NK-92 treated with Interleukin-12 subunit alpha and Interleukin-12 subunit beta, amount 100 ng/mL, for 24 hours (cell line): Measurements from ENCODE around the gene PIBF1.
"Not testable (repeated sequence)": the region's sequence is repeated elsewhere in the genome, so short reads cannot be mapped to it uniquely, and the experiment has no call there.

ENCODE experiments used
- DNase-seq: peaks from one replicate; lab custom pipeline; 2025; lab: John Stamatoyannopoulos, UW

Gene PIBF1

DNA sequence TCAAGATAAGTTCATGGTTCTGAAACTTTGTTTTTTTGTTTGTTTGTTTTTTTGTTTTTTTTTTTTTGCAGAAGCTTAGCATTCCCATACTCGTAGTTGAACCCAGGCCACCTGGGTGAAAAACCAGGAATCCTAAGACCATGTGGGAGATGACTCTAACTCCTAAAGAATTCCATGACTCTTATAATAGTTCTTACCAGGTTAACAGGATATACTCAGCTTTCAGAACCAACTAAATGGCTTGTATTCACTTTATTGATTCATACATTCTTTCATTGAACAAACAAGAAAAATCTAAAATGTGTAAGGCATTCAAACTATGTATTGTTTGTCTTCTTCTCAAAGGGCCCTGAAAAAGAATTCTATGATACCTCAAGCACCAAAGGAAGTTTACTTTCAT lies 236.4 kb downstream of the PIBF1 start:
- DNase-seq = no peak

DNA sequence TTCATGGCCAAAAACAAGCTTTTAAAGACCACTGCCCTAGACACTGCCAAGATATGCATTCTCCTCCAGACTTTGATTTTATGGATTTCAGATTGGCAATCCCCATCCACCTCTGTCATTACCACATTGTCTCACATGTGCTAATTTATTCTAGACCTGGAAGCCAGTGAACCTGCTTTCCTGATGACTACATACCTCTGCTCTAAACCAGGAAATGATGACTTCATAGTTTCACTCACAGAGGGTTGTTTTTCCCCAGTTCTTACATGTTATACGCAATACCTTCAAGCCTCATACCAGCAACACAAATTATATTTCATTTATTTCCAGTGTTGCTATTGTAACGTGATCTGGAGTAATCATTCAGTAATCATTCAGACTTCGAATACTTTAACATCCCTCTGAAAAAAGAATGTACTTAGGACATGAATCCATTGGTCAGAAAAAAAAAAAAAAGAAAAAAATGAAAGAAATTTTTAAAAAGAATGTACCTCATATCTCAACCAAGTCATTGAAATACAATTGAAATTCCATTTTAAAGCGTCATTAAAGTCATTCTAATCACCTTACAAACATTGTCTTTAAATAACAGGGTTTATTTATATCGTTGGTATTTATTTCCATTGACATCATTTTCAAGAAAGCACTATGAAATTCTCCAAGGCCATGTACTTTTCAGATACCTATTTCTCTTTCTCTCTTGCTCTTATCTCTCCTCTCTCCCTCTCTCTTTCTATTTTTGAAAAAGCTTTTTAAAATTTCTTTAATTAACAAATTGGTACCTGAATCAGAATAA lies 243.5 kb downstream of the PIBF1 start:
- DNase-seq = no peak

DNA sequence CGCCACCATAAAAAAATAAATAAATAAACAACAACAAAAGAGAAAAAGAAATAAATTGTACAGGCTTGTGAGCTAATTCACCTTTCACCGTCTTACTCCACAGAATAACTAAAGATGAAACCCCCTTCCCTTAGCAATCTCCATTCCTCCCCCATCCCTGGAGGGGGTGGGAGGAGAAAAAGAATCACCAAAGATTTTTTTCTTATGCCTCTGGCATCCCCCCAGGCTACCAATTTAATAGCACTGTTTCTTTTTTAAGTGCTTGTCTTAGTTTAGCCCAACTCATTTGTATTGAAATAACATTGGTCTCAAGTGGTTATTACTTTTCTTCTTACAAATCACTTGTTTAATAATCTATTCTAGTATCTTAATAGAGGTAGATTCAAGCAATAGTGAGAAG lies 253.0 kb downstream of the PIBF1 start:
- no peak for DNase-seq

DNA sequence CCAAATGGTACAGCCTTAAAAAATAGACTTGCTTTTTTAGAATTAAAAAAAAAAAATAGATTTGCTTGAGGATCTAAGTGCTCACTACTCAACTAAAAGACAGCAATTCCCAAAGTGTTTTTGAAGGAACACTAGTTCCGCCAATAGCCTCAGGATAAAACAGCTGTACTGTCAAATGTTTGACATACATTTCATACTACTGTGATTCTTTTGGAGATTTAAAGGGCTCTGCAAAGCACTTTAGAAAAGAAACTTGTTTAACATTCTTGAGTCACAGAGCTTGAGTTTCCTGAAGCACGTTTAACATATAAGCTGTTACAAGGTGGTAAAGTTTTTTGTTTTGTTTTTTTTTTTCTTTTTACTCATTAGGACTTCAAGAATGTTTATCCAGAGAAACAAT lies 253.7 kb downstream of the PIBF1 start:
- no peak for DNase-seq

DNA sequence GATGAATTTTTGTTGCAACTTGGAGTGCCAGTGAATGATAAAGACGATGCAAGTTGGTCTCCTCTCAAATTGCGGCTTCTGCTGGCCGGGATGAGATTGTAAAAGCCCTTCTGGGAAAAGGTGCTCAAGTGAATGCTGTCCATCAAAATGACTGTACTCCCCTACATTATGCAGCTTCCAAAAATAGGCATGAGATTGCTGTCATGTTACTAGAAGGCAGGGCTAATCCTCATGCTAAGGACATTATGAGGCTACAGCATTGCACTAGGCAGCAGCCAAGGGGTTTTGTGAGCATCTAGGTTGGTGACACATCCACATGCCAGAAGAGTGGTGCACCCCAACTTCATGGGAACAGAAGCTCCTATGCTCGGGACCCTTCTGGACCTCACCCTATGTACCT lies 254.6 kb downstream of the PIBF1 start:
- no peak for DNase-seq

DNA sequence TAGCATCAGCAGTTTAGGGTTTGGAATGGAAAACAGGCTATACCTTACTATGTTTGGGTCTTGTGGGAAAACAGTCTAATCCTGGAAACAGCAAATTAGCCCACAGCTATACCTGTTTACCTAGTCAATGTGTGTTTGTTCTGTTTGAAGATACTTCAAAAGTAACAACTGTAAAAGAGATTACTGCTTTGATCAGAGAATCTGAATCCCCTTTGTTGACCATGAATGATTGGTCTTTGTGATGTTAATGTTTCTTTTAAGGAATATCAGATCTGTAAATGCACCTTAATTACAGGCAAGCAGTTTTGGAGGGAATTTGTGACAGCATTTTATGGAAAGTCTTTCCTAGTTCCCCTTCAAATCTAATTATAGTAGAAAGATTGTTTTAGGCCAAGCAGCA lies 256.1 kb downstream of the PIBF1 start:
- no peak for DNase-seq

DNA sequence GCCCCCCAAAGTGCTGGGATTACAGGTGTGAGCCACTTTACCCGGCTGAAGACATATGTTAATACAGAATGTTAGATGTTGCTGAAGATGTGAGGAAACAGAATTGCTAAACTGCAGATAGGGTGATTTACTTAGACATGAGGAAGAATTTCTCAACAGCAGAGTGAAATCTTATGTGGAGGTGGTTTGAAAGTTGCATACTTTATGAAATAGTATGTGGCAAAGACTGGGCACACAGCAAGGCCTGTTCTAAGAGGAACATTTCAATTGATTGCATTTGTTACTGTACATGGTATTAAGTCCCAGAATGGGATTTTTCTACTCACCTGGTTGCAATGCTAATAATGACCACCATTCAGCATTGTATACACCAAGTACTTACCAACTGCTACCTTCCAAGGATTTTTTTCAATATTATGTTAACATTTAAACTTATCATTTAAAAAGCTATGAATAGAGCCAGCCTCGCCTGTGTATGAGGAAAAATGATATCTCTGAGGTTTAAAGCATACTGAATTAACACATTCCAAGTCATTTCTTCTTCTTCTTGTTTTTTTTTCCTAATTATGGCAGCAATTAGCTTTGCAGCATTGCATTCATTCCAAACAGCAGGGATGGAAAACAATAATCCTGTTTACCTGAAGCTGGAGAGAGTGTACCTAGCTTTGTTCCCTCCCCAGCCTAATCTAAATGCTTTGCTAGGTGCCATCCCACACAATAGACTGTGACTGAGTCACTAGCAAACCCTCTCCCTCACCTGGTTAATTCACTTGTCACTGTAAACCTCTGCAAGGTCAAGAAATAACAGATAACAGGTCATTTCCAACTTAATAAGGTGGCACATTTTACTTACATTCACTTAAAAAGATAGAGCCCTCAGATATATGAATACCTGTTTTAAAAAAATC lies 257.5 kb downstream of the PIBF1 start:
- DNase-seq = no peak

DNA sequence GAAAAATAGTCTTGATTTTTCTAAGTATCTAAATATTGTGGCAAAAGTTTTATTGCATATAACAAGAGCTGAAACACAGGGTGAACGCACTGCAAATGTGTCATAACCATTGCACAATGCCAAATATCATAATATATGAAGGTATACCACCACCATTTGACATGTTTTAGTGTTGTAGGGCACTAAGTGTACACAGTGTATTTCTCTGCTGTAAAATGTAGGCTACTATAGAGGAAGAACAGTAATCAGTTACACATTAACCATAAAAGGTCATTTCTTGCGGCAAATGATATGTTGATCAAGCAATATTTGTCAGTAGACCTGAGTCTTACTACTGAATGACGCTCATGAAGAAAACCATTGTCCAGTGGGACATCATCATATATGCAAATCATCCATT lies 258.6 kb downstream of the PIBF1 start:
- no peak for DNase-seq

DNA sequence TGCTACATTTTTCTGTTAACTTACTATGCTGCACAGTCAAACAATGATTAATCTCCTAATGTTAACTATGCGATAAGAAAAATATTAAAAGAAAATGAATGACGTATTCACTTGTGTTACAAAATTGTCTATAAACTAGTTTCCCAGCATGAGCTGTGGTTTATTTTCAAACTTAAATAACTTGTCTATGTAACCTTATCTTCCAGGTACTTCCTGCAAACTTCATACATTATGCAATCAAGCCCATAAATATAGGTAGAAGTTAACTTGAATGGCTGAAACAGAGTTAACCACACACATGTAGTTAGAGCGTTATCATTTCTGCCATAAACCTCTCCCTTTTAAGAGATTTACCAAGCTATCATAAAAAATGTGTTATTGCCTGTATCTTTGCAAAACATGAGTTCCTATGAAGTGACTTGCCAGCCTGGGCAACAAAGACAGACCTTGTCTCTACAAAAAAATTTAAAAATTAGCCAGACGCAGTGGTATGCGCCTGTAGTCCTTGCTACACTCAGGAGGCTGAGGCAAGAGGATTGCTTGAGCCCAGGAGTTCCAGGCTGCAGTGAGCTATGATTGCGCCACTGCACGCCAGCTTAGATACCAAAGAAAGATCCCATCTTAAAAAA lies 259.1 kb downstream of the PIBF1 start:
- DNase-seq = no peak

DNA sequence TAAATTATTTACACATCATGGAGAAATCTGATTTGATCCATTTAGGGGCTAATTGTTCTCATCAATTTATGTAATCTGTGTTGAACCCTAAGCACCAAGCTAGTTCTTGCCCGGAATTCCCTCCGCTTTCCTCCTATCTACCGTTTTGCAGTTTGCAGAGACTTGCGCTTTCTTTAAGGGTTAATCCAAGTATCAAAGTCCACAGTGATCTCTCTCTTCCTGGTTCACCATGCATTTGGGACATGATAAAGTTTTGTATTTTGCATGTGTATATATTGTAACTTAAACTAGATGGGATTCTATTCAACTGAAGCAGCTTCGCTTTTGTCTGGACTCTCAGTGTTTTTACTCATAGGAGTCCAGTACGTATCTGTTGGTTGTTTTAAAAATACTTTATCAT lies 263.1 kb downstream of the PIBF1 start:
- no peak for DNase-seq

DNA sequence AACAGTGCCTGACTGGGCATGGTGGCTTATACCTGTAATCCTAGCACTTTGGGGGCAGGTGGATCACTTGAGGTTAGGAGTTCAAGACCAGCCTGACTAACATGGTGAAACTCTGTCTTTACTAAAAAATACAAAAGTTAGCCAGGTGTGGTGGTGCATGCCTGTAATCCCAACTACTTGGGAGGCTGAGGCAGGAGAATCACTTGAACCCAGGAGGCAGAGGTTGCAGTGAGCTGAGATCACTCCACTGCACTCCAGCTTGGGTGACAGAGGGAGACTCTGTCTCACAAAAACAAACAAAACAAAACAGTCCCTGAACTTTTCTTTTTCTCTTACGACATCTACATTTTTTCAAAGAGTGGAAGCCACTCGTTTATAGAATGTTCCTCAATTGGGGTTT lies 266.7 kb downstream of the PIBF1 start:
- DNase-seq = not testable (repeated sequence)

DNA sequence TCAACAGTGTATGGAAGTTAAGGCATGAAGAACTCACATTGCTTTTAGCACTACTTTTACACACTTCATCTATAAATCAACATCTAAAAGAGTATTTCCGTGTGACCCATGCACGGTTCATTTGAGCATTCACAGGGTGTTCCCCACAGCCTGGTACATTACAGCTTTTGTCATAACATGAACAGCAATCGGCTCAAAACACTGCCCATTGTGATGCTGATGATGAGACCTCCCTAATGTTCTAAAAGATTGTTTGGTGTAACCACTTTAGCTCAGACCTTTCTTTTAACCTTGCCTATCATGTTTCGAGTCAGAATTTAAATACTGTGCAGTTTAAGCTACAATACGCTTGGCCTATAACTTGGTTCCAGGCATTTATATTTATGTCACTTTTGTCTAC lies 272.8 kb downstream of the PIBF1 start:
- no peak for DNase-seq

DNA sequence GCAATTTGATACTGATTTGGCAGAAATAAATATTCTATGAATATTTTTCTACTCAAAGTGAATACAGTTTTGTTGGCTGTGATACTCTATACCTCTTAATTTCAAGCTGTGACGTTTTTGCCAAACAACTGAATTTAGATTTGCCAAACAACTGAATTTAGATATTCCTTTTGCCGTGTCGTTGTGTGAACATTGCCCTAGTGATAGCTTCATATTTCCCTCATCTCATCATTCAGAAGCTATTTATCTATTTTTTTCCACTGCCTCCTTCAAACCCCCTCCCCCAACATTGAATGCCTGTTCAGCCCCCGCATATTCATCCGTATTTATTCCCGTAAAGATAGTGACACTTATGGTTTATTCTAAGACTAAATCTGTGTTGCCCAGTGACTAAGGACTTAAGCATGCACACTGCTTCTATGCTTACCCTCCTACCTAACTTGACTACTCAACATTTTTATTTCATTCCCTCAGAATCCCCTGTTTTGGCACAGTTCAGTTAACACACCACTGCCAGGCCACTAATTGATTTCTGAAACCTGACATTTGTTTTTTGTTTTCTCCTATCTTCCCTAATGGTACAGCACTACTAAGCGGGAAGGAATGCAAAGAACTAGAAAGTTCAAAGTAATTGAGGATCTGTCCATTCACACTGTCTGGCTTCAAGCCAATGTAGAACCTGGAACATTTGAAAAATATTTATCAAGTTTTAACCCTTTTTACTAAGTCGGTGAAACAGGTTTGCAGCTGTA lies 274.1 kb downstream of the PIBF1 start:
- DNase-seq = no peak

DNA sequence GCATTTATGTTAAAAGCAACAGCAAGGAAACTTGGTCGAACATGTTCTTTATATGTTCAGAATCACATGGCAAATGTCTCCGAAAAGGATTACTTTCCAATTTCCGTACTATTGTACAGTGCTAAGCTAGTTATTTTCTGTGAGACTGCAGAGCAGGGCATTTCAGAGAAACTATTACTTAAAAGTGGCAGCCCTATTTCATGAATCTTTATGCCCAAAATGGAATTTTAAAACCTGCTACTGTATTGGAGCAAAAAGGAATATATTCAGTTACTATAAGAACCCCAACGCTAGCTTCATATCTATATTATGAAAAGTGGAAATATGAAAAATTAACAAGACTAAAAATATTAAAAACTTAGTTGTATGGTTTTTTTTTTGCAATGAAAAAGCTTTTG lies 274.6 kb downstream of the PIBF1 start:
- DNase-seq = no peak

DNA sequence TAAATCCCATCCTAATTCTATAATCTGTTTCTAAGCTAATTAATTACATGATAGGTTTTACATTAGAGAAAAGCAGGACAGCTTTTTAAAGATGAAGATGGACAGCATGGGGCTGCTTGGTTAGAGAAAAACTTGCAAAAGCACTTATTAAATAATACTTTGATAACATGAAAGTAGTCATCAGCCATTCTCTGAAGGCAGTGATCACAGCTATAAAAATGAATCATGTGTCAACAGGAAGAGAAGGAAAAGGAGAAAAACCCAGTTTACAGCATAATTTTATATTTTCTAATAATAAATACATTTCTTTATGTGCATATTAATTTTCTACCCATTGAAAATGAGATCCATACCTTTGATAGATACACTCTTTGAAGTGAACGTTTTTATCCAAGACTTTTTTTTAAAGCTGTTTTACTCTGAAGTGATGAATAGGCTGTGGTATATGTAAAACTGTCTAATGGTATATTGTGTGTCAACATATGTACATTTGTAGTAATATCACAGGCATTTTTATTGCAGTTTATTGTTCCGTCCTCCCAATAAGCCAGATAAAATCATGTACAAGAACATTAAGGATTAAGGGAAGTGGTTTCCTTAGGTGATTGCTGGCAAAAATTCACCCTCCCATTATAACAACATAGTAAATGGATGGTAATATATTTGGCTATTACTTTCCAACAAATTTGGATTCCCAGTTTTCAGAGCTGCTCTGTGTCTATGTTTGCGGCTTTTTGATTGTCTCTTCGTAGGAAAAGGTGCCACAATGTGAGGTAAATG lies 275.5 kb downstream of the PIBF1 start:
- no peak for DNase-seq

DNA sequence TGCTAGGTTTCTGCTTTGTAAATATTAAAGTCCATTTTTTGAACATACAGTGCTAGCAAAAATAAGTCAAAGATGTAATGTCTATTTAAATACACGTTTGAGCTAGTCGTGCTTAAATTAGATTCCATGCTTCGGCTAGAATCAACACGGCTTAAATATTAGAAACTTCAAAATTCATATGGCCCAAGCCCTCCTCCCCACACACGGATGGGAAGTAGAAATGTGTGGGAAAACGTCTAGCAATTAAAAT lies 276.1 kb downstream of the PIBF1 start:
- DNase-seq = no peak

DNA sequence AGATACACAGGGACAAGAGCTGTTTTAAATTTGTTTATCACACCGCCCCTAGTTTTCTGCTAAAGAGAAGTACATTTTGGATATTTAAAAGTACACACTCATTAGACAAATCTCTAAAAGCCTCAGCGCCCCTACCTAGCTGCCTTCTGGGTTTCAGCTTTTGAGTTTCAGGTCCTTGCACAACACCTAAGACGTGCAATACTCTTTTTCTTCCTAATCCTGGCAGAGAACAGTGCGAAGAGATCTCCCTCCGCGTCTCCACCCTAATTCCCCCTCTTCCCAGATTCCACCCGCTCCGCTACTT lies 276.5 kb downstream of the PIBF1 start:
- DNase-seq = no peak

DNA sequence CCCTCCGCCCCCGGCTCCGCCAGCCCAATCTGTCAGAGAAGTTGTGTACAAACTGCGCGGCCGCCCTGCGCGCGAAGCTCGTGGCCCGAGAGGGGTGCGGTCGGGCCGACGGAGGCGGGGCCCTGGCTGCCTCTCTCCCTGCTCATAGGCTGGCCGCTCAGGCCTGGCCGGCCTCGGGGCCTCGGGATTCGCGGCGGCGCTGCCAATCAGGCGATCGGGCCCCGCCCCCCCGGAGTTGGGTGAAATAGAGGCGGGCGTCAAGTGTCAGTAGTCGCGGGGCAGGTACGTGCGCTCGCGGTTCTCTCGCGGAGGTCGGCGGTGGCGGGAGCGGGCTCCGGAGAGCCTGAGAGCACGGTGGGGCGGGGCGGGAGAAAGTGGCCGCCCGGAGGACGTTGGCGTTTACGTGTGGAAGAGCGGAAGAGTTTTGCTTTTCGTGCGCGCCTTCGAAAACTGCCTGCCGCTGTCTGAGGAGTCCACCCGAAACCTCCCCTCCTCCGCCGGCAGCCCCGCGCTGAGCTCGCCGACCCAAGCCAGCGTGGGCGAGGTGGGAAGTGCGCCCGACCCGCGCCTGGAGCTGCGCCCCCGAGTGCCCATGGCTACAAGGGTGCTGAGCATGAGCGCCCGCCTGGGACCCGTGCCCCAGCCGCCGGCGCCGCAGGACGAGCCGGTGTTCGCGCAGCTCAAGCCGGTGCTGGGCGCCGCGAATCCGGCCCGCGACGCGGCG lies 277.0 kb downstream of the PIBF1 start, which contains the start of gene KLF5:
KLF5 (plus strand) TSS at position 270 of the 724 bp plus-strand sequence; CDS start at position 593, 323 bp downstream.
- DNase-seq = no peak

DNA sequence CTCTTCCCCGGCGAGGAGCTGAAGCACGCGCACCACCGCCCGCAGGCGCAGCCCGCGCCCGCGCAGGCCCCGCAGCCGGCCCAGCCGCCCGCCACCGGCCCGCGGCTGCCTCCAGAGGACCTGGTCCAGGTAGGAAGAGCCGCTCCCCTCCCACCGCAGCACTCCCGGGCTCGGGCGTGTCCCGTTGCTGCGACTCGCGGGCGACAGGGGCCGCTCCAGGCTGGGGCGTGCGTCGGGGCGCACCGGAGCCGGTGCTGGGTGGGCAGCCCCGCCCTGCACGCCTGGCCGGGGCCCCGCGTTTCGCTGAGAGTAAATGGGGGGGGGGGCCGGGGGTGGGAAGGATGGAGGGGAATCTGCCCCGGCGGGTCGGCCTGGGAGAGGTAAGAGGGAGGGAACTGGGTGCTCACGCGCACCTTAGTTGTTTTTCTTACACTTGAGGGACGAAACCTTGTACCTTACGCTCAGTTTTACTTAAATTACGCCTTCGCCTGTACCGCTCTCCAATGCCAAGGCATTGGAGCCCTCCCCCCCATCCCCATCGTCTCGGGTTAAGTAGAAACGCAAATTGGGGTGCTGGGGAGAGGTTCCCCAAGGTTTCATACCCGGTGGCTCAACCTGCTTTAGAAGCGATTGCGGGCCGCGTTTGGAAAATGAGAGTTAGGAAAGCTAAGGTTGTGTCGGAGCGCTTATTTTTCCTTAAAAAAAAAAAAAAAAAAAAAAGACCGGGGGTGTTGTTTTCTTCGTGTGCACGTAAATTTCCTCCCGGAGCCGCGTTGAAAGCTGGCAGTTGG lies 277.7 kb downstream of the PIBF1 start:
- DNase-seq = no peak
